Stomach smooth muscle (tissue), 2 donors: Measurements from ENCODE around the gene CERS2.

Experiments
- H3K27ac ChIP-seq: one replicate; pipeline ENCODE4 v1.7.0; 2013; ENCODE audit warnings: mild to moderate bottlenecking, low read length, inconsistent platforms
- H3K27me3 ChIP-seq, 2 donors: one replicate each; pipeline ENCODE4 v1.7.0; 2013; ENCODE audit warnings: low read length in 2 of 2; ENCODE audit not compliant: insufficient read depth in 2 of 2, control insufficient read depth in 1 of 2
- H3K36me3 ChIP-seq, 2 donors: one replicate each; pipeline ENCODE4 v1.7.0; 2013; ENCODE audit warnings: low read length in 2 of 2; ENCODE audit not compliant: control insufficient read depth in 2 of 2, insufficient read depth in 2 of 2
- H3K4me1 ChIP-seq: one replicate; pipeline ENCODE4 v1.7.0; 2013; ENCODE audit warnings: low read length; ENCODE audit not compliant: control insufficient read depth, insufficient read depth
- H3K4me3 ChIP-seq, 2 donors: one replicate each; pipeline ENCODE4 v1.7.0; 2013; ENCODE audit warnings: low read length in 2 of 2
- H3K9ac ChIP-seq, 2 donors: one replicate each; pipeline ENCODE4 v1.7.0; 2013; ENCODE audit warnings: low read length in 2 of 2, mild to moderate bottlenecking in 1 of 2
- H3K9me3 ChIP-seq, 2 donors: one replicate each; pipeline ENCODE4 v1.7.0; 2013; ENCODE audit warnings: low read length in 2 of 2; ENCODE audit not compliant: control insufficient read depth in 2 of 2
- donor health status: healthy.
- donor health status: Pancreatic carcinoma.

Gene CERS2

GRCh38 chr1:151006327-151007052 is 31.9 kb upstream of the CERS2 start, which contains the start of gene MINDY1:
Gene MINDY1 (minus strand): TSS chr1:151006902. CDS start chr1:151002617, 4,285 bp downstream.
- peaks cover 8 to 10% of the 10 kb centered on the region in 2 donors for H3K36me3 ChIP-seq
- H3K27ac ChIP-seq, result peak within 1 kb of the TSS; percentile 92
- H3K27me3 ChIP-seq, result no peaks in the 10 kb centered on the region
- H3K9me3 ChIP-seq, result no peaks in the 10 kb centered on the region
- peak within 1 kb of the TSS; percentile 59 to 95 for H3K9ac ChIP-seq
- peaks cover 44% of the 10 kb centered on the region for H3K4me1 ChIP-seq
- H3K4me3 ChIP-seq, result peak within 1 kb of the TSS; percentile 86 to 99

- Histone ChIP-seq H3K4me3 (peak overlapping the region; percentile 72 to 95), H3K9ac (peak overlapping the region; percentile 59 to 95), H3K9me3 (no peaks in the 10 kb centered on the region), H3K36me3 (peaks cover 10 to 12% of the 10 kb centered on the region in 2 donors), H3K27ac (peak overlapping the region; percentile 92), H3K27me3 (no peaks in the 10 kb centered on the region), H3K4me1 (peaks cover 44% of the 10 kb centered on the region)
Observed at GRCh38 chr1:151005729-151006319, 31.2 kb upstream of the CERS2 start.

- Histone ChIP-seq H3K27me3 (no peaks in the 10 kb centered on the region), H3K27ac (no peak overlapping the region), H3K4me3 (peak overlapping the region; percentile 28 to 47), H3K4me1 (peaks cover 33% of the 10 kb centered on the region), H3K9ac (peak overlapping the region in 1 of 2 donors; percentile 34), H3K36me3 (peaks cover 23 to 30% of the 10 kb centered on the region in 2 donors), H3K9me3 (no peaks in the 10 kb centered on the region)
Observed at GRCh38 chr1:151003180-151003579, 28.5 kb upstream of the CERS2 start.

- H3K9ac ChIP-seq, result no peak overlapping the region
Observed at GRCh38 chr1:151002611-151003010, 28.0 kb upstream of the CERS2 start.

GRCh38 chr1:151002051-151002450 is 27.4 kb upstream of the CERS2 start:
- Histone ChIP-seq H3K36me3 (peaks cover 34 to 37% of the 10 kb centered on the region in 2 donors), H3K9ac (no peak overlapping the region)

More at GRCh38 chr1:151002611-151003010, 28.0 kb upstream of the CERS2 start:
- no peaks in the 10 kb centered on the region for H3K27me3 ChIP-seq
- H3K4me3 ChIP-seq, result no peak overlapping the region
- no peak overlapping the region for H3K27ac ChIP-seq
- H3K4me1 ChIP-seq, result peaks cover 28% of the 10 kb centered on the region
- H3K36me3 ChIP-seq, result peaks cover 29 to 34% of the 10 kb centered on the region in 2 donors
- H3K9me3 ChIP-seq, result no peaks in the 10 kb centered on the region

GRCh38 chr1:151001602-151002001 is 27.0 kb upstream of the CERS2 start:
- H3K27ac ChIP-seq, result no peak overlapping the region
- no peaks in the 10 kb centered on the region for H3K27me3 ChIP-seq
- no peak overlapping the region for H3K9ac ChIP-seq
- H3K4me1 ChIP-seq, result peaks cover 20% of the 10 kb centered on the region
- peaks cover 36 to 42% of the 10 kb centered on the region in 2 donors for H3K36me3 ChIP-seq
- no peaks in the 10 kb centered on the region for H3K9me3 ChIP-seq
- no peak overlapping the region for H3K4me3 ChIP-seq

More at GRCh38 chr1:151002051-151002450, 27.4 kb upstream of the CERS2 start:
- H3K4me1 ChIP-seq, result peaks cover 23% of the 10 kb centered on the region
- no peak overlapping the region for H3K27ac ChIP-seq
- H3K27me3 ChIP-seq, result no peaks in the 10 kb centered on the region
- H3K9me3 ChIP-seq, result no peaks in the 10 kb centered on the region
- H3K4me3 ChIP-seq, result no peak overlapping the region

GRCh38 chr1:151000408-151000807 is 25.8 kb upstream of the CERS2 start:
- peaks cover 24% of the 10 kb centered on the region for H3K4me1 ChIP-seq
- H3K27me3 ChIP-seq, result no peaks in the 10 kb centered on the region
- no peaks in the 10 kb centered on the region for H3K9me3 ChIP-seq
- no peak overlapping the region for H3K27ac ChIP-seq
- H3K36me3 ChIP-seq, result peaks cover 36 to 42% of the 10 kb centered on the region in 2 donors
- H3K4me3 ChIP-seq, result no peak overlapping the region
- H3K9ac ChIP-seq, result no peak overlapping the region

GRCh38 chr1:150999926-151000325 is 25.3 kb upstream of the CERS2 start:
- H3K36me3 ChIP-seq, result peaks cover 36 to 42% of the 10 kb centered on the region in 2 donors
- H3K4me1 ChIP-seq, result peaks cover 22% of the 10 kb centered on the region
- H3K9me3 ChIP-seq, result no peaks in the 10 kb centered on the region
- no peak overlapping the region for H3K4me3 ChIP-seq
- no peaks in the 10 kb centered on the region for H3K27me3 ChIP-seq
- no peak overlapping the region for H3K9ac ChIP-seq
- no peak overlapping the region for H3K27ac ChIP-seq

- Histone ChIP-seq H3K9me3 (no peaks in the 10 kb centered on the region), H3K27ac (no peak overlapping the region), H3K9ac (no peak overlapping the region)
Observed at GRCh38 chr1:150999051-150999674, 24.5 kb upstream of the CERS2 start.

GRCh38 chr1:150997949-150998348 is 23.3 kb upstream of the CERS2 start:
- Histone ChIP-seq H3K9me3 (no peaks in the 10 kb centered on the region), H3K4me1 (peaks cover 10% of the 10 kb centered on the region), H3K36me3 (peaks cover 36 to 42% of the 10 kb centered on the region in 2 donors), H3K4me3 (no peak overlapping the region), H3K9ac (no peak overlapping the region), H3K27me3 (no peaks in the 10 kb centered on the region), H3K27ac (no peak overlapping the region)

More at GRCh38 chr1:150999051-150999674, 24.5 kb upstream of the CERS2 start:
- H3K4me1 ChIP-seq, result peaks cover 16% of the 10 kb centered on the region
- H3K36me3 ChIP-seq, result peaks cover 36 to 42% of the 10 kb centered on the region in 2 donors
- no peaks in the 10 kb centered on the region for H3K27me3 ChIP-seq
- H3K4me3 ChIP-seq, result no peak overlapping the region
